GM23338 (cell line): ENCODE data around the gene HRAS. TPM values are rescaled to one million over a fixed set of nuclear protein-coding genes. Genes with fewer than 3 reads are reported as not detected.

Source experiments
- ATAC-seq: fragments of 200-7000 bp; cut with Tn5 transposase; 3 replicates; pipeline ENCODE4 v1.9.1; 2020
- DNase-seq: peaks from one replicate; pipeline ENCODE4 v3.0.0-alpha.2; 2015; ENCODE audit warnings: low spot score
- H2AFZ ChIP-seq: fragments of 200-600 bp; sonication (generic); 2 replicates; pipeline ENCODE4 v1.8.0; 2016; ENCODE audit warnings: antibody characterized with exemption, mild to moderate bottlenecking, moderate library complexity
- H3F3A ChIP-seq: fragments of 200-600 bp; sonication (generic); replicated peaks from 2 replicates; pipeline ENCODE4 v1.8.0; 2017; ENCODE audit warnings: antibody characterized with exemption, mixed run types, low read depth
- H3K27ac ChIP-seq: fragments of 200-600 bp; sonication (generic); 2 replicates; pipeline ENCODE4 v1.6.1; 2016; ENCODE audit warnings: low read depth
- H3K27me3 ChIP-seq: fragments of 200-600 bp; sonication (generic); 2 replicates; pipeline ENCODE4 v1.8.0; 2016; ENCODE audit warnings: mild to moderate bottlenecking, mixed run types, moderate library complexity; ENCODE audit not compliant: insufficient read depth
- H3K36me3 ChIP-seq: fragments of 200-600 bp; sonication (generic); 2 replicates; pipeline ENCODE4 v1.8.0; 2016; ENCODE audit warnings: mild to moderate bottlenecking; ENCODE audit not compliant: insufficient read depth
- H3K4me1 ChIP-seq: fragments of 200-600 bp; sonication (generic); 2 replicates; pipeline ENCODE4 v1.8.0; 2016; ENCODE audit warnings: mild to moderate bottlenecking, moderate library complexity; ENCODE audit not compliant: insufficient read depth
- H3K4me2 ChIP-seq: fragments of 200-600 bp; sonication (generic); 2 replicates; pipeline ENCODE4 v1.7.1; 2017; ENCODE audit warnings: mixed run types
- H3K4me3 ChIP-seq: fragments of 200-600 bp; sonication (generic); 2 replicates; pipeline ENCODE4 v1.6.1; 2016; ENCODE audit warnings: mixed run types
- H3K79me2 ChIP-seq: fragments of 200-600 bp; sonication (generic); replicated peaks from 2 replicates; pipeline ENCODE4 v1.8.0; 2017; ENCODE audit warnings: mild to moderate bottlenecking; ENCODE audit not compliant: insufficient read depth
- H3K9me2 ChIP-seq: fragments of 200-600 bp; sonication (generic); 2 replicates; pipeline ENCODE4 v1.8.0; 2017; ENCODE audit not compliant: insufficient read depth
- H4K20me1 ChIP-seq: fragments of 200-600 bp; sonication (generic); replicated peaks from 2 replicates; pipeline ENCODE4 v1.8.0; 2017; ENCODE audit warnings: mild to moderate bottlenecking; ENCODE audit not compliant: insufficient read depth
- H3K27ac Mint-ChIP-seq: 2 replicates; pipeline ENCODE4 v1.8.0; 2020; ENCODE audit warnings: inconsistent platforms, mild to moderate bottlenecking, moderate library complexity, mixed read lengths
- H3K27me3 Mint-ChIP-seq: 3 replicates; pipeline ENCODE4 v1.8.0; 2022; ENCODE audit warnings: low read depth, mild to moderate bottlenecking, moderate library complexity, mixed read lengths, inconsistent platforms; ENCODE audit not compliant: insufficient read depth, poor library complexity
- H3K36me3 Mint-ChIP-seq: 3 replicates; pipeline ENCODE4 v1.8.0; 2021; ENCODE audit warnings: low read depth, mild to moderate bottlenecking, inconsistent platforms, moderate library complexity, mixed read lengths
- H3K4me1 Mint-ChIP-seq: 3 replicates; pipeline ENCODE4 v1.8.0; 2020; ENCODE audit warnings: mild to moderate bottlenecking, inconsistent platforms, mixed read lengths
- H3K4me3 Mint-ChIP-seq: 3 replicates; pipeline ENCODE4 v1.8.0; 2021; ENCODE audit warnings: moderate library complexity, mild to moderate bottlenecking, inconsistent platforms, mixed read lengths
- H3K9me3 Mint-ChIP-seq: 3 replicates; pipeline ENCODE4 v1.8.0; 2020; ENCODE audit warnings: moderate library complexity, mild to moderate bottlenecking, inconsistent platforms, mixed read lengths
- CREB1 ChIP-seq: fragments of 250-450 bp; sonication (Bioruptor Pico); IDR thresholded peaks from 2 replicates; pipeline ENCODE4 v1.5.0; 2020; ENCODE audit warnings: low read depth, mild to moderate bottlenecking, moderate library complexity
- CTCF ChIP-seq, 2 experiments: fragments of 200-600 bp in 1 of 2; sonication (generic) in 1 of 2; conservative IDR thresholded peaks; 2 replicates each; pipeline versions ENCODE4 v1.5.1 to v1.6.1; 2016 to 2017; ENCODE audit warnings: antibody characterized with exemption in 2 of 2, low read depth in 2 of 2, mild to moderate bottlenecking in 2 of 2, moderate library complexity in 1 of 2
- ETS1 ChIP-seq: IDR thresholded peaks from 2 replicates; pipeline ENCODE4 v1.6.1; 2016; ENCODE audit warnings: antibody characterized with exemption
- EZH2 ChIP-seq: fragments of 200-600 bp; sonication (generic); IDR thresholded peaks from one replicate; pipeline ENCODE4 v1.8.0; 2017; ENCODE audit warnings: antibody characterized with exemption, mild to moderate bottlenecking, low read depth; ENCODE audit not compliant: unreplicated experiment
- EZH2phosphoT487 ChIP-seq: fragments of 200-600 bp; sonication (generic); IDR thresholded peaks from one replicate; pipeline ENCODE4 v1.8.1; 2018; ENCODE audit warnings: antibody characterized with exemption; ENCODE audit not compliant: unreplicated experiment
- JUNB ChIP-seq: IDR thresholded peaks from one replicate; pipeline ENCODE4 v1.6.1; 2016; ENCODE audit warnings: antibody characterized with exemption; ENCODE audit not compliant: unreplicated experiment
- NANOG ChIP-seq: IDR thresholded peaks from 2 replicates; pipeline ENCODE4 v1.6.1; 2016; ENCODE audit warnings: antibody characterized with exemption, borderline replicate concordance
- POLR2AphosphoS5 ChIP-seq: IDR thresholded peaks from 2 replicates; pipeline ENCODE4 v1.6.1; 2016; ENCODE audit warnings: antibody characterized with exemption, low read depth
- REST ChIP-seq: IDR thresholded peaks from one replicate; pipeline ENCODE4 v1.6.1; 2018; ENCODE audit warnings: antibody characterized with exemption; ENCODE audit not compliant: unreplicated experiment
- STAT1 ChIP-seq: IDR thresholded peaks from one replicate; pipeline ENCODE4 v1.6.1; 2016; ENCODE audit warnings: antibody characterized with exemption; ENCODE audit not compliant: unreplicated experiment
- ZNF114 ChIP-seq: fragments of 250-450 bp; sonication (Bioruptor Pico); IDR thresholded peaks from 2 replicates; pipeline ENCODE4 v1.5.0; 2020; ENCODE audit warnings: mild to moderate bottlenecking, moderate library complexity
- ZNF331 ChIP-seq: fragments of 250-450 bp; sonication (Bioruptor Pico); IDR thresholded peaks from 2 replicates; pipeline ENCODE4 v1.5.0; 2020; ENCODE audit warnings: low read depth, mild to moderate bottlenecking, moderate library complexity
- ZNF462 ChIP-seq: fragments of 250-450 bp; sonication (Bioruptor Pico); IDR thresholded peaks from 2 replicates; pipeline ENCODE4 v1.5.0; 2020; ENCODE audit warnings: mild to moderate bottlenecking, moderate library complexity
- polyA plus RNA-seq: library from polyadenylated mRNA; unstranded; fragments of >200 nt; fragmentation: Nextera tagmentation; extraction: Ambion mirVana; gene quantifications from 2 replicates; pipeline ENCODE4 v1.2.1, GENCODE V29; 2016
- total RNA-seq: library from RNA; depleted of rRNA; stranded (reverse); fragments of >200 nt; shearing (Covaris generic); gene quantifications from 2 replicates; pipeline ENCODE4 v1.2.3, GENCODE V29; 2014

The HRAS gene
- total and polyA plus RNA-seq, 2 experiments from 2014 or later = 37.9 to 48.7 TPM

- Mint-ChIP-seq H3K4me3 (peak overlapping the region; percentile 63; the same call in 2 of the 3 replicates), H3K27me3 (peaks cover 23% of the 10 kb centered on the region), H3K36me3 (no peaks in the 10 kb centered on the region), H3K4me1 (peaks cover 6% of the 10 kb centered on the region), H3K27ac (no peak overlapping the region), H3K9me3 (peaks cover 2% of the 10 kb centered on the region; the same call in 1 of the 3 replicates)
- Histone ChIP-seq H3F3A (0 out of 2 replicates have a peak, but pooled peaks cover 7% of the 10 kb centered on the region), H3K4me1 (peaks cover 5% of the 10 kb centered on the region; the same call in 1 of the 2 replicates), H3K4me3 (peak overlapping the region; percentile 64), H4K20me1 (no peaks in the 10 kb centered on the region), H3K79me2 (no peaks in the 10 kb centered on the region), H3K27ac (no peak overlapping the region), H3K36me3 (no peaks in the 10 kb centered on the region), H3K9me2 (no peaks in the 10 kb centered on the region), H3K27me3 (peaks cover 28% of the 10 kb centered on the region), H2AFZ (peak overlapping the region; percentile 84; the same call in 1 of the 2 replicates), H3K4me2 (peak overlapping the region; percentile 87)
- ATAC-seq (peak; percentile 46), DNase-seq (peak; percentile 96)
- TF ChIP-seq NANOG = no peak
- no peak for TF ChIP-seq POLR2AphosphoS5
- no peak for TF ChIP-seq REST
- no peak for TF ChIP-seq EZH2
- no peak for TF ChIP-seq STAT1
- TF ChIP-seq EZH2phosphoT487 = no peak
- TF ChIP-seq ZNF331 (CRISPR knock-in tag) = no peak
- TF ChIP-seq ZNF114 (CRISPR knock-in tag) = no peak
- 0 out of 2 replicates have a peak, but pooled peaks have one; percentile 15 for TF ChIP-seq ETS1
- peak; percentile 47 to 85 for TF ChIP-seq CTCF (conservative IDR thresholded peaks at IDR 0.05; ENCODE audit: low read depth in 2 of 2)
- no peak for TF ChIP-seq JUNB
- peak; percentile 45; the same call in 1 of the 2 replicates for TF ChIP-seq CREB1 (CRISPR knock-in tag)
- TF ChIP-seq ZNF462 (CRISPR knock-in tag) = no peak
Observed at GRCh38 chr11:554428-555226, 19.3 kb upstream of the HRAS start.
